Activated naive CD4-positive, alpha-beta T cell treated with anti-CD3 and anti-CD28 coated beads, Interleukin-2, amount 50 U/mL, for 24 hours (primary cell): Measurements from ENCODE around the gene DDR2.

Source experiments
- H3K27ac Mint-ChIP-seq: one replicate; pipeline ENCODE4 v1.8.0; 2021; ENCODE audit warnings: mild to moderate bottlenecking, mixed read lengths
- H3K27me3 Mint-ChIP-seq: one replicate; pipeline ENCODE4 v1.8.0; 2021; ENCODE audit warnings: mixed read lengths
- H3K36me3 Mint-ChIP-seq: one replicate; pipeline ENCODE4 v1.8.0; 2021; ENCODE audit warnings: mixed read lengths
- H3K4me1 Mint-ChIP-seq: one replicate; pipeline ENCODE4 v1.8.0; 2021; ENCODE audit warnings: mixed read lengths
- H3K4me3 Mint-ChIP-seq: one replicate; pipeline ENCODE4 v1.8.0; 2021; ENCODE audit warnings: mild to moderate bottlenecking, mixed read lengths
- H3K9me3 Mint-ChIP-seq: one replicate; pipeline ENCODE4 v1.8.0; 2021; ENCODE audit warnings: mixed read lengths

The DDR2 gene

GRCh38 chr1:162654915-162655620, 22.8 kb downstream of the DDR2 start:
- no peak overlapping the region for H3K4me3 Mint-ChIP-seq
- H3K36me3 Mint-ChIP-seq, result no peaks in the 10 kb centered on the region
- no peak overlapping the region for H3K27ac Mint-ChIP-seq
- peaks cover 2% of the 10 kb centered on the region for H3K27me3 Mint-ChIP-seq
- H3K4me1 Mint-ChIP-seq, result no peaks in the 10 kb centered on the region
- H3K9me3 Mint-ChIP-seq, result no peaks in the 10 kb centered on the region

DNA sequence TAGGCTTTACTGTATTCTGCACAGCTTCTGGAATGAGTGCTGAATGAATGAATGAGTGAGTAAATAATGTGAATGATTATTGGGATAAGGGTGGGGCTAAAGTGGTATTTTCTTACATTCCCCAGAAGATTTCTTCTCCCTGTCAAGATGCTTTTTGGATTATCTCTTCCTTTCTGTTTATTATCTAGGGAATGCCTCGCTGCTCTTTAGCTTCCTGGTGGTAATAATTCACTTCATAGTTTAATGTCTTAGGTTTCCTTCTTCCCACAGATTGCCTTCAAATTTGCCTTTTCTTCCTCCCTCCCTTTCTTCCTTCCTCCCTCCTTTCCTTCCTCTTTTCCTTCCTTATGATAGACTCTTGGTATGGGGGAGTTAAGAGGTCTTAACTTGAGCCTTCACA, 24.0 kb downstream of the DDR2 start:
- no peaks in the 10 kb centered on the region for H3K36me3 Mint-ChIP-seq
- no peak overlapping the region for H3K27ac Mint-ChIP-seq
- no peak overlapping the region for H3K4me3 Mint-ChIP-seq
- peaks cover 2% of the 10 kb centered on the region for H3K27me3 Mint-ChIP-seq
- H3K4me1 Mint-ChIP-seq, result no peaks in the 10 kb centered on the region
- H3K9me3 Mint-ChIP-seq, result no peaks in the 10 kb centered on the region

- Mint-ChIP-seq H3K27ac (no peak overlapping the region), H3K27me3 (no peaks in the 10 kb centered on the region), H3K9me3 (no peaks in the 10 kb centered on the region), H3K4me1 (no peaks in the 10 kb centered on the region), H3K36me3 (no peaks in the 10 kb centered on the region), H3K4me3 (no peak overlapping the region)
Measured at GRCh38 chr1:162660574-162660973, 28.3 kb downstream of the DDR2 start.

DNA sequence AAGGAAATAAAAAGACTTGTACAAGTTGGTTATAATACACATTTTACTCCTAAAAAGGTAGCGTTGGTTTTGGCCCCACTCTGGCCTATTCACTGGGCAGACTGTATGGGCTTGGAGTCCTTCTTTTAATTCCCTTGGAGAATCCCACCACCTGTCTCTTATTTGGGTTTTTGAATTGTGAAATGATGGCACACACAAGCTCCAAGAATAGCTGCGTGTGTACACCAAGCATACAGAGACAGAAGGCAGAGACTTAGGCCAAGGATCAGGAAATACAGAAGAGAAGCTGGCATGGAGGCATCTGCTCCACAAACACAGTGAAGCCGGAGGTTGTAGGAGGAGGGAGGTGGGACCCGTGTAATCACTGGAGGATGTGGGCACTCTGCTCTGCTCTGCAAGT, 29.1 kb downstream of the DDR2 start:
- Mint-ChIP-seq H3K9me3 (no peaks in the 10 kb centered on the region), H3K36me3 (no peaks in the 10 kb centered on the region), H3K27me3 (no peaks in the 10 kb centered on the region), H3K4me3 (no peak overlapping the region), H3K27ac (no peak overlapping the region), H3K4me1 (no peaks in the 10 kb centered on the region)

- no peaks in the 10 kb centered on the region for H3K9me3 Mint-ChIP-seq
- no peak overlapping the region for H3K4me3 Mint-ChIP-seq
- no peaks in the 10 kb centered on the region for H3K27me3 Mint-ChIP-seq
- H3K36me3 Mint-ChIP-seq, result no peaks in the 10 kb centered on the region
- H3K4me1 Mint-ChIP-seq, result no peaks in the 10 kb centered on the region
- no peak overlapping the region for H3K27ac Mint-ChIP-seq
Measured at GRCh38 chr1:162662013-162662412, 29.7 kb downstream of the DDR2 start.

DNA sequence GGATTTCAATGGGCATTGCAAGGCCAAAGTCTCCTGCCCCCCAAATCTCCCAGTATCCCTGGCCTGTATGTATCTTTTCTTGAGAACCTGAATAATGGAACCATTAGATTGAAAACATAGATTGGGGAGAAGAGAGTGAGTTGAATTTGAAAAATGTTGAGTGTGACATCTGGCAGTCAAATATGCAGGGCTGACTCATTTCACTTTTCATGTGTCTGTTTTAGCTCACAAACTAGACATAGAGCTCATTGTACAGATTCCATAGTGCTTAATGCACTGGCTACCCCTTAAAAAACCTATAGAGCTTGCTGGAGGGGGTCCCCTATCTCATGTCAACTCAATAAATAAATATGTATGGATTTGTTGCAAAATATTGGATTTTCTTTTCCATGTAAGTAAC, 30.8 kb downstream of the DDR2 start:
- no peak overlapping the region for H3K27ac Mint-ChIP-seq
- H3K4me3 Mint-ChIP-seq, result no peak overlapping the region
- no peaks in the 10 kb centered on the region for H3K36me3 Mint-ChIP-seq
- no peaks in the 10 kb centered on the region for H3K4me1 Mint-ChIP-seq
- no peaks in the 10 kb centered on the region for H3K27me3 Mint-ChIP-seq
- H3K9me3 Mint-ChIP-seq, result no peaks in the 10 kb centered on the region

- Mint-ChIP-seq H3K4me3 (no peak overlapping the region), H3K27ac (no peak overlapping the region), H3K27me3 (no peaks in the 10 kb centered on the region), H3K36me3 (no peaks in the 10 kb centered on the region), H3K4me1 (no peaks in the 10 kb centered on the region), H3K9me3 (no peaks in the 10 kb centered on the region)
Measured at GRCh38 chr1:162663589-162664106, 31.4 kb downstream of the DDR2 start.

GRCh38 chr1:162666006-162666645, 33.9 kb downstream of the DDR2 start:
- no peaks in the 10 kb centered on the region for H3K9me3 Mint-ChIP-seq
- no peaks in the 10 kb centered on the region for H3K27me3 Mint-ChIP-seq
- H3K27ac Mint-ChIP-seq, result no peak overlapping the region
- H3K36me3 Mint-ChIP-seq, result no peaks in the 10 kb centered on the region
- no peaks in the 10 kb centered on the region for H3K4me1 Mint-ChIP-seq
- no peak overlapping the region for H3K4me3 Mint-ChIP-seq

DNA sequence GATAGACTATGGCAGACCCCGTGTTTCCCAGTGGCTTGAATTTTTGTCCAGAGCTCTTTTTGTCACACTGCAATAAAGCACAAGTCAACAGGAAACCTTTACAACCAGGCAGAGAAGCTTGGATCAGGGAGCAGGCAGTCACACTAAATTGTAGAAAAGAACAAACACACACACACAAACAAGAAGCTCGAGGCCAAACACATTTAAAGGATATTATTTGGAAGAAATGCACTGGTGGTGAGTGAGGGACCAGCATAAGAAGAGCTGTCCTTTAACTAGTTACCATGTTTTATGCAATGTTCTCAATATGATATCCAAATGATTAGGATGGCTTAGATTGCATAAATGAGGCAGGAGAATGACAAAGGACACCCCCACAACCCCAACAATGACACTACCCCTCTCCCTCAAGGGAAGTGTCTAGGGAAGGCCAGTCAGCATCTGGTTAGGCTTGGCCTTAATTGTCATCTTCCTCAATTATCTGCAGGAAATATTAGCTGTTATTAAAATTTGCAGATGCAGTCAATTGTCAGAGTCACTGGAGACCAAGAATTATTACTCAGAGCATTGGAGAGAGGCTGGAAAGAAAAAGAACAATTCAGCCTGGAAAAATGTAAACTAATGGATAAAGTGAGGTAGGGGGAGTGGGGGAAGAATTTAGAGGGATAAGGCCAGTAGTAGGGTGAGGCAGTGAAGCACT, 35.3 kb downstream of the DDR2 start:
- H3K36me3 Mint-ChIP-seq, result no peaks in the 10 kb centered on the region
- H3K27ac Mint-ChIP-seq, result no peak overlapping the region
- H3K9me3 Mint-ChIP-seq, result no peaks in the 10 kb centered on the region
- H3K4me3 Mint-ChIP-seq, result no peak overlapping the region
- H3K27me3 Mint-ChIP-seq, result no peaks in the 10 kb centered on the region
- H3K4me1 Mint-ChIP-seq, result no peaks in the 10 kb centered on the region

GRCh38 chr1:162670928-162671663, 38.8 kb downstream of the DDR2 start:
- no peak overlapping the region for H3K27ac Mint-ChIP-seq
- H3K27me3 Mint-ChIP-seq, result no peaks in the 10 kb centered on the region
- no peaks in the 10 kb centered on the region for H3K36me3 Mint-ChIP-seq
- H3K4me3 Mint-ChIP-seq, result no peak overlapping the region
- no peaks in the 10 kb centered on the region for H3K9me3 Mint-ChIP-seq
- H3K4me1 Mint-ChIP-seq, result no peaks in the 10 kb centered on the region

- Mint-ChIP-seq H3K36me3 (no peaks in the 10 kb centered on the region), H3K4me3 (no peak overlapping the region), H3K27me3 (no peaks in the 10 kb centered on the region), H3K4me1 (no peaks in the 10 kb centered on the region), H3K9me3 (no peaks in the 10 kb centered on the region), H3K27ac (no peak overlapping the region)
Measured at GRCh38 chr1:162671664-162672410, 39.6 kb downstream of the DDR2 start.

- Mint-ChIP-seq H3K4me1 (no peaks in the 10 kb centered on the region), H3K9me3 (no peaks in the 10 kb centered on the region), H3K4me3 (no peak overlapping the region), H3K27ac (no peak overlapping the region), H3K27me3 (no peaks in the 10 kb centered on the region), H3K36me3 (no peaks in the 10 kb centered on the region)
Measured at GRCh38 chr1:162672622-162673260, 40.5 kb downstream of the DDR2 start.

GRCh38 chr1:162674034-162674608, 41.9 kb downstream of the DDR2 start:
- Mint-ChIP-seq H3K27ac (no peak overlapping the region), H3K36me3 (no peaks in the 10 kb centered on the region), H3K4me1 (no peaks in the 10 kb centered on the region), H3K9me3 (no peaks in the 10 kb centered on the region), H3K4me3 (no peak overlapping the region), H3K27me3 (no peaks in the 10 kb centered on the region)

DNA sequence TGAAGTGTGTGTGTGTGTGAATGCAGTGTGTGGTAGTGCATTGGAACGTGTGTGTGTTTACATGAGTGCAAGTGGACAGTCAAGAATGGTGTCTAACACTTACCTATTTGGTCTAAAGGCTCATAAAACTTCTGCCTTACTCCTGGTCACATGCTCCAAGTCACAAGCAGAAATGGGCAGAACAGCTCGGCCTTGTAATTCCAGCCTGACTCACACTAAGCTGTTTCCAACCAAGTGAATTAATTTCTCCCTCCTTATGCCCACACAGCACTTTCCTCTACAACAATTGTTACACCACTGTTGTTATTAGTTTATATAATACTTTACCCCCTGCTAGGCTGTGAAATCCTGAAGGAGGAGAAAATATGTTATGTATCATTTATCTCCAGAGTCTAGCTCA, 43.8 kb downstream of the DDR2 start:
- H3K4me1 Mint-ChIP-seq, result no peaks in the 10 kb centered on the region
- H3K36me3 Mint-ChIP-seq, result no peaks in the 10 kb centered on the region
- H3K27ac Mint-ChIP-seq, result no peak overlapping the region
- no peaks in the 10 kb centered on the region for H3K27me3 Mint-ChIP-seq
- H3K4me3 Mint-ChIP-seq, result no peak overlapping the region
- no peaks in the 10 kb centered on the region for H3K9me3 Mint-ChIP-seq
